Hepatic stellate cell (primary cell): ENCODE measurements around the gene OLFML3.
A peak's percentile ranks its signal among the peaks of the same experiment; 100 is the strongest.
"Not testable (repeated sequence)": the region's sequence is repeated elsewhere in the genome, so short reads cannot be mapped to it uniquely, and the experiment has no call there.

ENCODE experiments used
- DNase-seq: peaks from one replicate; pipeline ENCODE4 v3.0.0; 2011; ENCODE audit warnings: low spot score

Gene OLFML3, protein sequence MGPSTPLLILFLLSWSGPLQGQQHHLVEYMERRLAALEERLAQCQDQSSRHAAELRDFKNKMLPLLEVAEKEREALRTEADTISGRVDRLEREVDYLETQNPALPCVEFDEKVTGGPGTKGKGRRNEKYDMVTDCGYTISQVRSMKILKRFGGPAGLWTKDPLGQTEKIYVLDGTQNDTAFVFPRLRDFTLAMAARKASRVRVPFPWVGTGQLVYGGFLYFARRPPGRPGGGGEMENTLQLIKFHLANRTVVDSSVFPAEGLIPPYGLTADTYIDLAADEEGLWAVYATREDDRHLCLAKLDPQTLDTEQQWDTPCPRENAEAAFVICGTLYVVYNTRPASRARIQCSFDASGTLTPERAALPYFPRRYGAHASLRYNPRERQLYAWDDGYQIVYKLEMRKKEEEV

DNA sequence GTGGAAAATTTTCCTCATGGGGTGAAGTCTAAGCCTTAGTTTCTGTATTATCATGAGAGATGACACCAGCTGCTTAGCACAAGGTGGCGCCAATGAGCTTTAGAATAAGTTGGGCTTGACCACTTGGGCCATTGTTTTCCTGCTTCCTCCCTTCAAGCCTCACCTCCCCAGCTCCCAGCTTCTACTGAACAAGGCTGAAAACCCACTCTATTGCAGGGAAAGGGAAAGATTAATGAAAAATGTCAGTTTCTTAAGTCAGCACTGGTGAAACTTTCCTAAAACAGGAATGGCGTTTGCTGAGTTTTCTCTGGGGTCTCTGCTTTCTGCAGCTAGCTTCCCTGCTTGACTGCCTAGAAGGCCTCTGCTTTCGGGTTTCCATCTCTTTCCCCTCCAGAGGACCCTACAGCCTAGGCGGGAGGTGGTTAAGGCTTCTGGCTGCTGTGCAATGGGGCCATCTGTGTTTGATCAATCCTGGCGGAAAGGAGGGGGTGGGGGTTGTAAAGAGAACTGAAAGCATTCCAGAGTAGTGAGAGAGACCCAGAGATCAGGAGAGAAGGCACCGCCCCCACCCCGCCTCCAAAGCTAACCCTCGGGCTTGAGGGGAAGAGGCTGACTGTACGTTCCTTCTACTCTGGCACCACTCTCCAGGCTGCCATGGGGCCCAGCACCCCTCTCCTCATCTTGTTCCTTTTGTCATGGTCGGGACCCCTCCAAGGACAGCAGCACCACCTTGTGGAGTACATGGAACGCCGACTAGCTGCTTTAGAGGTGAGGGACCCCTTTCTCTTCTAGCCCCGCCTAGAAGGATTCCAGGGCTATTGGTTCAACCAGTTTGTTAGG is at the start of gene OLFML3:
TSS of gene OLFML3 (plus strand) at position 612 of the 840 bp plus-strand sequence. CDS start at position 655, 43 bp downstream.
- DNase-seq: peak; percentile 91

DNA sequence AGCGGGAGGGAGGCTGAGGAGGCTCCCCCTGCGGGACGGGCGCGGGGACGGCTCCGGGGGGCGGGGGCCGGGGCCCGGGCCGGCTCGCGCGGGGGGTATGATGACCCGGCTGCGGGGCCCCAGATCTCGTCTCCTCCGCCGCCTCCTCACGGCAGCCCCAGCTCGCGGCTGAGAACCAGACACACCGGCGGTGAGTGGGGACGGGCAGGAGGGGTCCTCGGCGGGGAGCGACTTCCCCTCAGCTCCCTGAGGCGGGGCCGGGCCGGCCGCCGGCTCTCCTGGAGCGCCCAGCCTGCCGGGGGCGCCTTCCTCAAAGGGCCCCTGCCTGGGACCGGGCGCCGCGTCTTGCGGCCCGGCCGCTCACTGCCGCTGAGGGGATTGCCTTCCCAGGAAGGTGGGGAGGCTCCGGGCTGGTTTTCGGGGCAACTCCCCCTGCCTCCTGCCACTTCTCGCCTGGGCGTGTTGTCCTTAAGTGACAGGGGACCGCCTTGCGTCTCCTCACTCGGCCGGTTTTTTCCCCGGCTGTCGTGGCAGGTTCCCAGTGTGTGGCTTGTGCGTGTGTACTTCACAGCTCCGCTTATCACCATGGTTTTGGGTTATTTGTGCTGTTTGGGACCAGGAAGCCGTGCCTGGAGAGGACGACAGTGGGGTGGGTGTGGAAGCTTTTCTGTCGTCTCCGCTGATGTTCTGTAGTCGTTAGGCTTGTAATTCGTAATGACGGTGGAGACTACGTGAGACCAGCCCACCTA is 49.4 kb upstream of the OLFML3 start:
- DNase-seq: peak; percentile 30

DNA sequence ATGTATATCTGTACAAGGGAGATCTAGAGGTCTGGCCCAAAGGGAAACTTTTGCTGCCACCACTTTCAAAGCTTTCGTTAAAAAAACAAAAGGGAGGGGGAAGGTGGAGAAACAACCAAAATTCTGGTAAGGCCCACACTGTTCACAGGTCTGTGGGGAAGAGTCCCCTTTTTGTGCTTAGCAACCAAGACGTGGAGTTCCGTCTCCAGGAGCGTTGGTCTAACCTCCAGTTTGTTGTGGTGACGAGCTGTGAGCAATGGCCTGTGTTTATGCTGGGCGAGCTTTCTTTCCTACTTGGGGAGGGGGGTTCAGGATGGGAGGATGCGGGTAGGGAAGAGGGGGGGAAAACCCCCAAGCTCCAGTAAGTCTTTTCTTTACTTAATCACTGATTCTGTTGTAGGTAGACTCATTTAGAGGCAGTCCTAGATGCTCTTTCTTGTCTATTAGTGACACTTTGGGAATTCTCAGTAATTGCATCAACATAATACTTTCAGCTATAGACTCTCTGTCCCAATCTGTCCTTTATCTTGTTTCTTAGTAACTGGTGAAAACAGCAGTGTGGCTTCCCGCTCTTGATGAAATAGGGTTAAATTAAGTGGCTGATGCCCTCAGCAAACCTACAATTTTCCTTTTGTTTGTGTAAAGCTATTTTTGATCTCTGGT is 48.6 kb upstream of the OLFML3 start:
- DNase-seq: peak; percentile 50

DNA sequence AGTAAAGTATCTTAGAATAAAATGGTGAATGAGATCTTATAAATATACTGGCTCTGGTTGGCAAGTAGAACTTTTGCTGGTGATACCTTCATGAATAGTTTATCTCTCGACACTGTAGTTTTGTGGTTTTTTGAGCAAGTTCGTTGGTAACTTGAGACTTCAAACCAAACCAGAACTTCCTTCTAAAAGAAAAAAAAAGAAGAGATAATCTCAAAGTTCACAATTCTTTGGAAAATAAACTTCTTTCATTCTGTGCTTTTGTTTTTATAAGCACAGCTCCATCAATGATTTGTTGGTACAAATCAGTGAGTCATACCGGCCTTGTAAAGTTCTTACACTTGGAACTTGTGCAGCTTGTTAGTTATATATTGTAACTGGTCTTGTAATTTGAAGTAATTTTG is 47.8 kb upstream of the OLFML3 start:
- no peak for DNase-seq

DNA sequence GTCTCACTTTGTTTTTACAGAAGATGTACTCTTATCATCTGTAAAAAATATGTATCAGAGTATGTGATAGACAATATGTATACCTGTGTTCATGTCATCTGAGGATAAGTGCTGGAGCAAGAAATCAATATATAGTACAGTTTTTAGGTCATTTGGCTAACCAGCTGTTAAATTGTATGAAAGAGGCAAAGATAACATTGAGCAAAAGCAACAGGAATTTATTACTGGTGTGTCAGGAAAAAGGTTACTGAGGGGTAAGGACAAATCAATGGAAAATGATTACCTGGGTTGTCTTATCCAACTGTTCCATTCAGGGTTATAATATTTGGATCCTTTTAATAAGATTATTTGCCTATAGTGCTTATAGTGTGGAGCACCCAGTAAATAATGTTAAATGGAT is 45.3 kb upstream of the OLFML3 start:
- DNase-seq: no peak

DNA sequence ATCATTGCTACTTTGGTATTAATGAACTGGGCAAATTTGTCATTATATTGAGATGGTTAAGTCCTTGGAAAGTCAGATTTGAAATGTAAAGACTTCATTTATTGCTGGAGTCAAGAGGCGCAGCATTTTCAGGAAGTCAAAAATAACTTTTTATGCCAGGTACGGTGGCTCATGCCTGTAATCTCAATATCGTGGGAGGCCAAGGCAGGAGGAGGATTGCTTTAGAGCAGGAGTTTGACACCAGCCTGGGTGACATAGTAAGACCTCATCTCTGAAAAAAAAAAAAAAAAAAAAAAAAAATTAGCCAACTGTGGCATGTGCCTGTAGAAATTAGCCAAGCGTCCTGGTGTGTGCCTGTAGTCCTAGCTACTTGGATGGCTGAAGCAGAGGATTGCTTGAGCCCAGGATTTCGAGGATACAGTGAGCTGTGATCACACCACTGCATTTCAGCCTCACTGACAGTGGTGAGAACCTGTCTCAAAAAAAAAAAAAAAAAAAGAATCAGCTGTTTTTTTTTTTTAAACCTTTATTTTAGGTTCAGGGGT is 44.7 kb upstream of the OLFML3 start:
- DNase-seq: no peak

DNA sequence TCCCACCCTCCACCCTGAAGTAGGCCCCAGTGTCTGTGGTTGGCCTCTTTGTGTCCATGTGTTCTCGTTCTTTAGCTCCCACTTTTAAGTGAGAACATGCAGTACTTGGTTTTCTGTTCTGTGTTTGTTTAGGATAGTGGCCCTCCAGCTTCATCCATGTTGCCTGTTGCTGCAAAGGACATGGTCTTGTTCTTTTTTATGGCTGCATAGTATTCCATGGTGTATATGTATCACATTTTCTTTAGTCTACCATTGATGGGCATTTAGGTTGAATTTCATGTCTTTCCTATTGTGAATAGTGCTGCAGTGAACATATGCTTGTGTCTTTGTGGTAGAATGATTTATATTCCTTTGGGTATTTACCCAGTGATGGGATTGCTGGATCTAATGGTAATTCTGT is 44.1 kb upstream of the OLFML3 start:
- no peak for DNase-seq

DNA sequence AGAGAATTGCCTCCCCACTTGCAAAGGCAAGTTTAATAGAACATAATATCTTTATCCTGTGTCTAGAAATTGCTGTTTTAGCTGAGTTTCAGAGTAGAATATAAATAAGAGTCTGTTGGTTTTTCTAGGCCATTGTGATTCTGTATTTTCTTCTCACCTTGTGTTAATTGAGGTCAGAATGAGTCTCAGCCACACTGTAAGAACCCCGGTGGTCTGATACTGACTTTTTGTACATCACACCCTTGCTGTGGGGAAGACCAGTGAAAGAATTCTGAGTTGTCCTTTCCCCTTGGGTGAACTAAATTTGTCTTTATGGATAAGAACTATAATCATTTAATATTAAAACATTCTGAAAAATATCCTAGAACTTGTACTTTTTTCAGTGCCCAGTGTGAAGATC is 43.3 kb upstream of the OLFML3 start:
- no peak for DNase-seq

DNA sequence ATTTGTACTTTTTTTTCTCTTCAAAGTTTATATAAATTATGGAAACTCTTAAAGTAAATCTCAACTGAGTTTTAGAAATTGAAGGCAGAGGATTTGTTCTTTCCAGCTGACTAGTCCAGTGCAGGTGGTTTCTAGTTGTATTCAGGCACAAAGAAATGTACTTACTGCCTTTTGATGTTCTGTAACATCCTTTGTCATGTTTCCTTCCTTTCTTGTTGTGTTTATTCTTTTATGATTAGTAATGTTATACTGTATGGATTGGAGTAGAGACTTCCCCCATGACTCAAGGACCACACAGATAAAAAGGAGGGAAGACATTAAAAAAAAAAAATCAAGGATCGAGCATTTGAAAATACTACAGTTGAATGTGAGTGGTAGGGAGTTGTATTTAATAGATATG is 42.1 kb upstream of the OLFML3 start:
- DNase-seq: no peak

DNA sequence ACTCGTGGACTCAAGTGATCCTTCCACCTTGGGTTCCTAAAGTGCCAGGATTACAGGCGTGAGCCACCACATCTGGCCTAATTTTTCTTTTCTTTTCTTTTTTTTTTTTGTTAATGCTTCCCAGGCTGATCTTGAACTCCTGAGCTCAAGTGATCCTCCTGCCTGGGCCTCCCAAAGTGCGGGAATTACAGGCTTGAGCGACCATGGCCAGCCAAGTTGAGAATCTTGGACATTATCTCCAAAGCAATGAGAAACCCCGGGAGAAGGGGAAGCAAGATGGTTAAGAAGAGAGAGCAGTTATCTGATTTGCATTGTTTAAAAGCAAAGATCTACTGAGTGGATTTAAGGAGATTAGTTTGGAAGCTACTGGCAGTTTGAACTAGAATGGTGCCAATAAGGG is 41.1 kb upstream of the OLFML3 start:
- DNase-seq: no peak

DNA sequence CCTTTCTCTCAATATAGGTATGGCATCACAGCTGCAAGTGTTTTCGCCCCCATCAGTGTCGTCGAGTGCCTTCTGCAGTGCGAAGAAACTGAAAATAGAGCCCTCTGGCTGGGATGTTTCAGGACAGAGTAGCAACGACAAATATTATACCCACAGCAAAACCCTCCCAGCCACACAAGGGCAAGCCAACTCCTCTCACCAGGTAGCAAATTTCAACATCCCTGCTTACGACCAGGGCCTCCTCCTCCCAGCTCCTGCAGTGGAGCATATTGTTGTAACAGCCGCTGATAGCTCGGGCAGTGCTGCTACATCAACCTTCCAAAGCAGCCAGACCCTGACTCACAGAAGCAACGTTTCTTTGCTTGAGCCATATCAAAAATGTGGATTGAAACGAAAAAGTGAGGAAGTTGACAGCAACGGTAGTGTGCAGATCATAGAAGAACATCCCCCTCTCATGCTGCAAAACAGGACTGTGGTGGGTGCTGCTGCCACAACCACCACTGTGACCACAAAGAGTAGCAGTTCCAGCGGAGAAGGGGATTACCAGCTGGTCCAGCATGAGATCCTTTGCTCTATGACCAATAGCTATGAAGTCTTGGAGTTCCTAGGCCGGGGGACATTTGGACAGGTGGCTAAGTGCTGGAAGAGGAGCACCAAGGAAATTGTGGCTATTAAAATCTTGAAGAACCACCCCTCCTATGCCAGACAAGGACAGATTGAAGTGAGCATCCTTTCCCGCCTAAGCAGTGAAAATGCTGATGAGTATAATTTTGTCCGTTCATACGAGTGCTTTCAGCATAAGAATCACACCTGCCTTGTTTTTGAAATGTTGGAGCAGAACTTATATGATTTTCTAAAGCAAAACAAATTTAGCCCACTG is 38.7 kb upstream of the OLFML3 start:
- DNase-seq: no peak

DNA sequence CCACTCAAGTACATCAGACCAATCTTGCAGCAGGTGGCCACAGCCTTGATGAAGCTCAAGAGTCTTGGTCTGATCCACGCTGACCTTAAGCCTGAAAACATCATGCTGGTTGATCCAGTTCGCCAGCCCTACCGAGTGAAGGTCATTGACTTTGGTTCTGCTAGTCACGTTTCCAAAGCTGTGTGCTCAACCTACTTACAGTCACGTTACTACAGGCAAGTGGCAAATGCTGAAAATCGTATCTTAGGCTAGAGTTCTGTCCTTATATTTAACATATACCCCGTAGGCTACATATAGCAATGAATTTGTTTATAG is 38.1 kb upstream of the OLFML3 start:
- no peak for DNase-seq

DNA sequence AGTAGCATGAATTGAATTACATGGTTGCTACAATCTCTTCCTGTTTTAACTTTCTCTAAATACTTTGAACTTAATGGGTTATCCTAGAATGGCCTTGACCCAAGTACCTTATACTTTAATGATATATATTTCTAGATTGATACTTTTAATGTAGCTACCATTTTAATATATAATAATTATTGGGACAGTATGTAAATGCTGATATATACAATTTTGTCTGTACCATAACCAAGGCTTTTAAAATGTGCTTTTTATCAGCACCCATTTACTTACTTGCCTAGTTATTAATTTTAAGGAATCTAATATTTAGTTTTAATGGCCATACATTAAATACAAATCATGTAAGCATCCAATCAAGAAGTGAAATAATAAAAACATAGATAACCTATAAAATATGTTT is 36.7 kb upstream of the OLFML3 start:
- no peak for DNase-seq

DNA sequence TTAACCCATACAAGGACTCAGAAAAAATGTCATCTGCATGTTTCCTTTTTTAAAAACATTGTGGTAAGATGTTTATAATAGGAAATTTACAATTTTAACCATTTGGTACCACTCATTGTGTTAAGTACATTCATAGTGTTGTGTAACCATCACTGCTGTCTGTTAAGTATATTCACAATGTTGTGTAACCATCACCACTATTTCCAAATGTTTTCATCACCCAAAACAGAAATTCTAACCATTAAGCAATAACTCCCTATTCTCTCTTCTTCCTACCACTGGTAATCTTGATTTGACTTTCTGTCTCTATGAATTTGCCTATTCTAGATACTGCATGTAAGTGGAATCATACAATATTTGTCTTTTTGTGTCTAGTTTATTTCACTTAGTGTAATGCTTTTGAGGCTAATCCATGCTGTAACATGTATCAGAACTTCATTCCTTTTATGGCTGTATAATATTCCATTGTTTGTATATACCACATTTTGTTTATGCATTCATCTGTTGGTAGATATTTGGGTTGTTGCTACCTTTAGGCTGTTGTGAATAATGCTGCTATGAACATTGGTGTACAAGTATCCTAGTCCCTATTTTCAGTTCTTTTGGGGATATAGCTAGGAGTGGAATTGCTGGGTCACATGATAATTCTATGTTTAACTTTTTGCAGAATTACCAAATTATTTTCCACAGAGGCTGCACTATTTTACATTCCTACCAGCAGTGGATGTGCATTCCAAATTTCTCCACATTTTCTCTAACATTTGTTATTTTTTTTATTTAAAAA is 36.1 kb upstream of the OLFML3 start:
- no peak for DNase-seq

DNA sequence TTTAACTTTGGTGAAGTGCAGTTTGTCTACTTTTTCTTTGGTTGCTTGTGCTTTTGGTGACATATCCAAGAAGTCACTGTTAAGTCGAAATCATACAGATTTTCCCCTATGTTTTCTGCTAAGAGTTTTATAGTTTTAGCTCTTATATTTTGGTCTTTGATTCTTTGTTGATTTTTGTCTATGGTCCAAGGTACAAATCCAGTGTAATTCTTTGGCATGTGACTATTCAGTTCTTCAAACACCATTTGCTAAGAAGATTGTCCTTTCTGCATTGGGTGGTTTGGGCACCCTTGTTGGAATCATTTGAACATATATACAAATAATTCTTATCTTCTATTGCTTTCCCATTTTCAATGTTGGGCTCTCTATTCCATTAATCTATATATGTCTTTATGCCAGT is 33.9 kb upstream of the OLFML3 start:
- no peak for DNase-seq

DNA sequence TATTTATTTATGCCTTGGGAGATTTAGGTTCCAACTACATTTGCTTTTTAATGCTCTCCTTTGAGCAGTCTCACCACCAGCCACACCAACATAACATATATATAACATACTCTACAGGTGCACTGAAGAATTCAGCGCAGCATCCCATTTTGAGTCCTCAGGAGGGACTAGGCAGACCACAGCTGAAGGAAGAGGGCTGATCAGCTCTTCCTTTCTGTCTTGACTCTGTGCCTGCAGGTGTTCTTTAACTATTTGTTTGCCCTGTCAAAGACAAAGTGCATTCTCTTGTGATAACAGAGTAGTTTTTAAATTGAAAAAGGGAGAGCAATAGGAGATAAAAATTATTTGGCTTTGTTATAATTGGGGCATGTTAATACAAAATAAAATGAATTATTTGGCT is 33.2 kb upstream of the OLFML3 start:
- no peak for DNase-seq

DNA sequence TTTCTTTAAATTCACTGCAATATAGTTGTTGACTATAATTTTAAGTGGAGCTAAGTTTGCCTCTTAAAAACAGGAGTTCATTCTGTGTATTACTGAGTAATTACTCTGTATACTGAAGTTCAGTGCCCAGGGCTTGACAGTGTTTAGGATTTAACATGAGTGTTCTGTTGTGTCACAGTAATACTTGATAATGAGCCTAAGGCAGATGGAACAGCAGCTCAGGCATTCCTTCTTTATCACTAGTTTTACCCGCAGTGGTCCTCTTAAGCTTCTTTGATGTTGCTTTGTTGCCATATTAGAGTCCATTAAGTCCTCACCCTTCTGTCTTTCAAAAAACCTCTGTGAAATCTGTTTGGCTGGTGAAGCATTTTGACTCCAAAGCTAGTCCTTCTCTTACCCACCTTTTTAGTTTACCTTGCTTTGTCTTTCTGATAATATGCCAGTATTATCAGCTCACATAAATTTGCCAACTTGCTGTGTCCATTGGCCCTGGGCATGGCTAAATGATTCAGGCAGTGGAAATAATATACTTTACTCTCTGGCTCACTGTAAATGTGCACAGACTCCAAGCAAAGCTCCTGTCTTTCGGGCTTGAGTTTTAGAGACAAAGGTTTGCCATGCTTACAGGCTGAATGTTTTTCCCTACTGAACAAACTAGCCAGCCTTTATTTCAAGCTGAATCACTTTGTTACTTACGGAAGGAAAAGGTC is 32.4 kb upstream of the OLFML3 start:
- no peak for DNase-seq

DNA sequence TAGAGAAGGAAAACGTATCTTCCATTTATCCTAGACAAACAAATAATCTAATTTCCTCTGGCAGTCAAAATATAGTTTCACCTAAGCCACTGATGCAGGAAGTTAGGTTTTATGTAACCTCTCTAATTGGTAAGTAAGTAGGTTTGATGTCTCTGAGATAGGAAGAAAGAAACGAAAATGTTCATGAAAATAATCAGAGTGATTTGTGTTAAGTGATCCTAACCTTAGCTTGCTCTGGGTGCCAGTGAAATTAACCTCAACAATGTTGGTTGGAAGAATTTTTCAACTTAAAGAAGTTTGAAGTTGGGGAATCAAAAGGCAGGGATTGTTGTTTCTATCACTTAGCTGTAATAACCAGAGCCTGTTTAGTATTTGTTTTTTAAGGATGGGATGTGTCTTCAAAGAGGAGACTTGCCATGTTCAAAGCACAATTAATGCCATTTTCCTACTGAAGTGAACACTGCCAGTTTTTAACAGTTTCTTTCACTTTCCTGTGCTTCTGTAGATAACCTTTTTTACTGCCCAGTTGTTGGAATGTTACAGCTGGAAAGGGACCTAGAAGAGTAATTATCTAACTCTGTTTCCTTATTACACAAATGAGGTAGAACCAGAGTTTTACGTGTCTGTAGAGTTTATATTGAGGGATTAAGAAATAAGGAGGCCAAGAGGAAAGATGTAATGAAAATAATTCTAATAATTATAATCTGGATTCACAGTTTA is 31.7 kb upstream of the OLFML3 start:
- no peak for DNase-seq

DNA sequence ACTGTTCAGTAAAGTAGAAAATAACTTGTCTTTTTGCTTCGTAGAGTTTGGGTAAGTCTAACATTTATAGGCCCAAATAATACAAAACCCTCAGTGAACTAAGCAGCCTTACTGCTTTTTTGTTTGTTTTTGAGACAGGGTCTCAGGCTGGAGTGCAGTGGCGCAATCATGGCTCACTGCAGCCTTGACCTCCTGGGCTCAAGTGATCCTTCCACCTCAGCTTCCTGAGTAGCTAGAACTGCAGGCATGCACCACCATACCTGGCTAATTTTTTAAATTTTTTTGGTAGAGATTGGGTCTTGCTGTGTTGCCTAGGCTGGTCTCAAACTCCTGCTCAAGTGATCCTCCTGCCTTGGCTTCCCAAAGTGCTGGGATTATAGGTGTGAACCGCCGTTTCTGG is 31.1 kb upstream of the OLFML3 start:
- not testable (repeated sequence) for DNase-seq
